B cell (primary cell): ENCODE measurements around the gene IRF9. TPM values are rescaled to one million over a fixed set of nuclear protein-coding genes. Genes with fewer than 3 reads are reported as not detected.

Experiments used
- ATAC-seq: fragments of 200-7000 bp; cut with Tn5 transposase; one replicate; pipeline ENCODE4 v1.10.0; 2021; ENCODE audit warnings: low read depth, mild to moderate bottlenecking, moderate number of reproducible peaks, moderate library complexity
- CTCF ChIA-PET: fragments of 350-600 bp; sonication (Branson Sonifier 250); formaldehyde crosslinking; loops from one replicate; lab custom pipeline; 2021; ENCODE audit warnings: antibody characterized with exemption, inconsistent platforms; lab: Charles Lee
- POLR2A ChIA-PET: fragments of 350-600 bp; sonication (Branson Sonifier 250); formaldehyde crosslinking; loops from one replicate; lab custom pipeline; 2021; ENCODE audit warnings: antibody characterized with exemption; lab: Charles Lee
- DNase-seq: peaks from one replicate; pipeline ENCODE4 v3.0.0; 2013
- H2AFZ ChIP-seq: 2 replicates; pipeline ENCODE4 v1.6.1; 2012; ENCODE audit warnings: mild to moderate bottlenecking, low read depth, low read length; ENCODE audit not compliant: insufficient read depth, poor library complexity, severe bottlenecking
- H3K27ac ChIP-seq, 2 donors: 1 replicate in 1 of 2; 2 replicates in 1 of 2; pipeline ENCODE4 v1.5.1; 2012 to 2013; ENCODE audit warnings: low read length in 2 of 2, mild to moderate bottlenecking in 2 of 2, moderate library complexity in 1 of 2
- H3K27me3 ChIP-seq, 4 experiments: fragments of 200-600 bp in 1 of 4; sonication (generic) in 1 of 4; replicated peaks in 1 of 4; 1 replicate in 2 of 4; 2 replicates in 2 of 4; pipeline versions ENCODE4 v1.6.1 to v1.7.0; 2013 to 2016; ENCODE audit warnings: low read length in 3 of 4, mild to moderate bottlenecking in 2 of 4, mixed read lengths in 1 of 4, moderate library complexity in 1 of 4; ENCODE audit not compliant: insufficient read depth in 4 of 4, control insufficient read depth in 3 of 4; ENCODE audit errors: control extremely low read depth in 1 of 4
- H3K36me3 ChIP-seq, 2 experiments: replicated peaks in 1 of 2; 1 replicate in 1 of 2; 2 replicates in 1 of 2; pipeline versions ENCODE4 v1.6.1 to v1.7.1; 2013; ENCODE audit warnings: low read length in 1 of 2; ENCODE audit not compliant: insufficient read depth in 2 of 2, control insufficient read depth in 1 of 2; ENCODE audit errors: control extremely low read depth in 1 of 2, extremely low read depth in 1 of 2
- H3K4me1 ChIP-seq, 2 donors: fragments of 200-600 bp in 1 of 2; sonication (generic) in 1 of 2; 1 replicate in 1 of 2; 2 replicates in 1 of 2; pipeline versions ENCODE4 v1.5.1 to v1.6.1; 2013 to 2017; ENCODE audit warnings: low read length in 2 of 2; ENCODE audit not compliant: control insufficient read depth in 2 of 2, insufficient read depth in 2 of 2
- H3K4me2 ChIP-seq: replicated peaks from 2 replicates; pipeline ENCODE3; 2012; ENCODE audit warnings: mild to moderate bottlenecking, low read depth, low read length; ENCODE audit not compliant: poor library complexity, severe bottlenecking
- H3K4me3 ChIP-seq, 5 experiments: fragments of 200-600 bp in 1 of 5; sonication (generic) in 1 of 5; 1 replicate in 3 of 5; 2 replicates in 2 of 5; pipeline versions ENCODE4 v1.5.1 to v1.7.0; 2011 to 2016; ENCODE audit warnings: low read length in 4 of 5, mild to moderate bottlenecking in 4 of 5, low read depth in 2 of 5, control low read depth in 1 of 5, moderate library complexity in 1 of 5; ENCODE audit not compliant: insufficient read depth in 1 of 5; ENCODE audit errors: control extremely low read depth in 1 of 5, extremely low read depth in 1 of 5
- H3K79me2 ChIP-seq: fragments of 200-600 bp; sonication (generic); one replicate; pipeline ENCODE4 v1.6.0; 2016; ENCODE audit warnings: low read length; ENCODE audit not compliant: control insufficient read depth, insufficient read depth
- H3K9ac ChIP-seq: fragments of 200-600 bp; sonication (generic); 2 replicates; pipeline ENCODE4 v1.6.1; 2017; ENCODE audit warnings: mild to moderate bottlenecking, low read length, moderate library complexity
- H3K9me3 ChIP-seq, 3 donors: one replicate each; pipeline versions ENCODE4 v1.6.1 to v1.7.1; 2013; ENCODE audit warnings: low read length in 2 of 3; ENCODE audit not compliant: control insufficient read depth in 2 of 3, insufficient read depth in 1 of 3; ENCODE audit errors: control extremely low read depth in 1 of 3
- H4K20me1 ChIP-seq: 2 replicates; pipeline ENCODE4 v1.6.0; 2012; ENCODE audit warnings: mild to moderate bottlenecking, low read length; ENCODE audit not compliant: insufficient read depth, control insufficient read depth, poor library complexity, severe bottlenecking
- H3K27ac Mint-ChIP-seq: one replicate; pipeline ENCODE4 v1.8.0; 2021; ENCODE audit warnings: mixed read lengths
- H3K27me3 Mint-ChIP-seq: one replicate; pipeline ENCODE4 v1.8.0; 2021; ENCODE audit warnings: mixed read lengths
- H3K4me1 Mint-ChIP-seq: one replicate; pipeline ENCODE4 v1.8.0; 2021; ENCODE audit warnings: mixed read lengths
- H3K4me3 Mint-ChIP-seq: one replicate; pipeline ENCODE4 v1.8.0; 2021; ENCODE audit warnings: mixed read lengths
- H3K9me3 Mint-ChIP-seq: one replicate; pipeline ENCODE4 v1.8.0; 2022; ENCODE audit warnings: mixed read lengths; ENCODE audit not compliant: insufficient read depth
- CTCF ChIP-seq: fragments of 200-600 bp; IDR thresholded peaks from one replicate; pipeline ENCODE4 v1.8.0; 2022; ENCODE audit warnings: antibody characterized with exemption, mild to moderate bottlenecking
- EZH2 ChIP-seq: IDR thresholded peaks from 2 replicates; pipeline ENCODE4 v1.6.1; 2012; ENCODE audit warnings: borderline replicate concordance, low read depth, mild to moderate bottlenecking, moderate library complexity, low read length; ENCODE audit not compliant: insufficient read depth, poor library complexity, severe bottlenecking
- WGBS: methylation state at CpG from one replicate; pipeline ENCODE4 v1.1.5; 2013; ENCODE audit warnings: missing lambda C conversion rate; ENCODE audit not compliant: insufficient coverage; 5-methylcytosine and 5-hydroxymethylcytosine counted together
- intact Hi-C: fragments of 100-400 bp; cut with micrococcal nuclease; formaldehyde crosslinking; loops from one replicate; pipeline ENCODE4 v1.10.0; 2022
- polyA plus RNA-seq: library from polyadenylated mRNA; depleted of rRNA; stranded (reverse); fragments of >200 nt; gene quantifications from 2 replicates; pipeline ENCODE4 v1.2.3, GENCODE V29; 2012
- total RNA-seq, 2 donors: library from RNA; stranded (reverse); fragments of 120-200 nt in 1 of 2; gene quantifications; 1 replicate in 1 of 2; 2 replicates in 1 of 2; pipeline versions ENCODE4 v1.2.3 to v1.2.4, GENCODE V29; 2013 to 2022

Gene IRF9
- total and polyA plus RNA-seq, 2 donors (not counting 1 experiment from before 2014, with no cell fraction given): 191 to 269 TPM

GRCh38 chr14:24149302-24149969 lies 11.6 kb upstream of the IRF9 start:
- peaks cover 44% of the 10 kb centered on the region for H3K4me1 Mint-ChIP-seq
- peaks cover 45% of the 10 kb centered on the region for H4K20me1 ChIP-seq

More at GRCh38 chr14:24149302-24149969, 11.6 kb upstream of the IRF9 start:
- H3K36me3 ChIP-seq: peaks cover 2 to 53% of the 10 kb centered on the region in 2 experiments
- H3K27ac ChIP-seq: no peak overlapping the region
- CTCF ChIA-PET: interaction anchor here (1.0 to 6.2 kb wide), 7 partner anchors 11 to 68 kb away, joined by 3 to 62 read pairs (median 6); partner anchors contain the start of genes IRF9 and PSME1
- Mint-ChIP-seq H3K9me3 (no peaks in the 10 kb centered on the region), H3K4me3 (peak overlapping the region; percentile 95), H3K27ac (no peak overlapping the region), H3K27me3 (no peaks in the 10 kb centered on the region)
- no peak overlapping the region for H3K4me2 ChIP-seq
- no peaks in the 10 kb centered on the region for H3K27me3 ChIP-seq
- ATAC-seq (no peak), DNase-seq (no peak)
- H3K4me3 ChIP-seq: no peak overlapping the region
- 100% methylated on average over 3 of the region's 3 CpGs for WGBS
- H3K9ac ChIP-seq: no peak overlapping the region
- TF ChIP-seq CTCF (no peak), EZH2 (no peak)
- POLR2A ChIA-PET: interaction anchor here (4.1 kb wide), 1 partner anchor 13 kb away, joined by 43 read pairs; the partner anchor contains the start of gene PSME1
- intact Hi-C loops: loop anchor here (5.0 to 10.0 kb wide), 3 partner anchors 125 to 1055 kb away; partner anchors contain the start of genes ACIN1, C14orf119, PPP1R3E and RABGGTA
- H2AFZ ChIP-seq: no peak overlapping the region
- H3K4me1 ChIP-seq: peaks cover 20 to 33% of the 10 kb centered on the region in 2 donors
- peaks cover 71% of the 10 kb centered on the region for H3K79me2 ChIP-seq
- H3K9me3 ChIP-seq: no peaks in the 10 kb centered on the region
